Lung microvascular endothelial cell (primary cell): ENCODE results near the gene ATAD3B. TPM values are rescaled to one million over a fixed set of nuclear protein-coding genes. Genes with fewer than 3 reads are reported as not detected.
"Not testable (repeated sequence)": the region's sequence is repeated elsewhere in the genome, so short reads cannot be mapped to it uniquely, and the experiment has no call there.

Experiments used
- DNase-seq, 2 donors: peaks; one replicate each; pipeline versions ENCODE4 v3.0.0 to v3.0.0-alpha.2; 2010; ENCODE audit warnings: low read depth in 2 of 2
- total RNA-seq: library from RNA; depleted of rRNA; stranded (reverse); fragments of >200 nt; gene quantifications from 2 replicates; pipeline ENCODE4 v1.2.1, GENCODE V29; 2014

The ATAD3B gene
- total RNA-seq, 1 donor from 2014 or later = 19.4 TPM

GRCh38 chr1:1450616-1451015 lies 20.9 kb upstream of the ATAD3B start:
- DNase-seq = not testable (repeated sequence)

GRCh38 chr1:1451696-1452364 lies 19.7 kb upstream of the ATAD3B start:
- no peak for DNase-seq

- DNase-seq = not testable (repeated sequence)
These were observed 19.2 kb upstream of the ATAD3B start for GRCh38 chr1:1452365-1452739.

- no peak for DNase-seq
These were observed 18.7 kb upstream of the ATAD3B start for GRCh38 chr1:1452882-1453281.

GRCh38 chr1:1454286-1455056 lies 17.1 kb upstream of the ATAD3B start:
- not testable (repeated sequence) for DNase-seq

- DNase-seq = no peak
These were observed 16.1 kb upstream of the ATAD3B start for GRCh38 chr1:1455366-1455884.

- DNase-seq = not testable (repeated sequence)
These were observed 15.6 kb upstream of the ATAD3B start for GRCh38 chr1:1455934-1456333.

- not testable (repeated sequence) for DNase-seq
These were observed 14.8 kb upstream of the ATAD3B start for GRCh38 chr1:1456683-1457255.

GRCh38 chr1:1459156-1459555 lies 12.4 kb upstream of the ATAD3B start:
- not testable (repeated sequence) for DNase-seq

- DNase-seq = not testable (repeated sequence)
These were observed 11.9 kb upstream of the ATAD3B start for GRCh38 chr1:1459711-1460110.

- no peak for DNase-seq
These were observed 10.9 kb upstream of the ATAD3B start for GRCh38 chr1:1460540-1461130.

- no peak for DNase-seq
These were observed 9.7 kb upstream of the ATAD3B start for GRCh38 chr1:1461721-1462317.

GRCh38 chr1:1462318-1462966 lies 9.1 kb upstream of the ATAD3B start:
- peak in 1 of 2 donors; percentile 29 for DNase-seq

GRCh38 chr1:1463312-1463711 lies 8.3 kb upstream of the ATAD3B start:
- DNase-seq = no peak

- not testable (repeated sequence) for DNase-seq
These were observed 3.2 kb upstream of the ATAD3B start for GRCh38 chr1:1468196-1468985.

- no peak for DNase-seq
These were observed 758 bp upstream of the ATAD3B start for GRCh38 chr1:1470626-1471388.

GRCh38 chr1:1472053-1472876 lies 700 bp downstream of the ATAD3B start:
- DNase-seq = peak in 1 of 2 donors; percentile 5

- not testable (repeated sequence) for DNase-seq
These were observed 4.4 kb downstream of the ATAD3B start for GRCh38 chr1:1476011-1476410.

GRCh38 chr1:1477206-1477605 lies 5.6 kb downstream of the ATAD3B start:
- no peak for DNase-seq
